NCI-H2171 (cell line): ENCODE measurements around the gene CYP21A2.
"Not testable (repeated sequence)": the region's sequence is repeated elsewhere in the genome, so short reads cannot be mapped to it uniquely, and the experiment has no call there.

Source experiments
- DNase-seq: peaks from one replicate; lab custom pipeline; 2025; lab: John Stamatoyannopoulos, UW

CYP21A2 gene

GRCh38 chr6:32055756-32056155 lies 17.5 kb downstream of the CYP21A2 start:
- not testable (repeated sequence) for DNase-seq

GRCh38 chr6:32056254-32056653 lies 18.0 kb downstream of the CYP21A2 start:
- no peak for DNase-seq

GRCh38 chr6:32057966-32058365 lies 19.8 kb downstream of the CYP21A2 start:
- no peak for DNase-seq

- DNase-seq = no peak
These were observed 20.3 kb downstream of the CYP21A2 start for GRCh38 chr6:32058511-32058963.

GRCh38 chr6:32060966-32061655 lies 22.9 kb downstream of the CYP21A2 start:
- DNase-seq = no peak

- no peak for DNase-seq
These were observed 26.5 kb downstream of the CYP21A2 start for GRCh38 chr6:32064706-32065105.

GRCh38 chr6:32067521-32067920 lies 29.3 kb downstream of the CYP21A2 start:
- DNase-seq = not testable (repeated sequence)

GRCh38 chr6:32068315-32068714 lies 30.1 kb downstream of the CYP21A2 start:
- not testable (repeated sequence) for DNase-seq

GRCh38 chr6:32068867-32069266 lies 30.7 kb downstream of the CYP21A2 start:
- peak; percentile 9 for DNase-seq

- DNase-seq = no peak
These were observed 31.2 kb downstream of the CYP21A2 start for GRCh38 chr6:32069460-32069859.

GRCh38 chr6:32069878-32070515 lies 31.8 kb downstream of the CYP21A2 start:
- no peak for DNase-seq

- no peak for DNase-seq
These were observed 32.8 kb downstream of the CYP21A2 start for GRCh38 chr6:32070814-32071543.

GRCh38 chr6:32073101-32073500 lies 34.9 kb downstream of the CYP21A2 start:
- peak; percentile 4 for DNase-seq

- no peak for DNase-seq
These were observed 35.4 kb downstream of the CYP21A2 start for GRCh38 chr6:32073613-32074012.

- no peak for DNase-seq
These were observed 36.8 kb downstream of the CYP21A2 start for GRCh38 chr6:32074996-32075532.

GRCh38 chr6:32075781-32076180 lies 37.6 kb downstream of the CYP21A2 start:
- DNase-seq = no peak

- DNase-seq = no peak
These were observed 38.1 kb downstream of the CYP21A2 start for GRCh38 chr6:32076321-32076809.

- no peak for DNase-seq
These were observed 41.5 kb downstream of the CYP21A2 start for GRCh38 chr6:32079566-32080290.

- no peak for DNase-seq
These were observed 43.2 kb downstream of the CYP21A2 start for GRCh38 chr6:32081168-32081990.

- DNase-seq = no peak
These were observed 44.3 kb downstream of the CYP21A2 start for GRCh38 chr6:32082478-32082877.

- DNase-seq = no peak
These were observed 44.7 kb downstream of the CYP21A2 start for GRCh38 chr6:32082935-32083334.
